Breast epithelium (tissue), 4 donors: ENCODE data around the gene RASSF1. TPM values are rescaled to one million over a fixed set of nuclear protein-coding genes. Genes with fewer than 3 reads are reported as not detected.
A peak's percentile ranks its signal among the peaks of the same experiment; 100 is the strongest.

Source experiments
- DNase-seq, 2 donors: peaks; one replicate each; pipeline ENCODE4 v3.0.0-alpha.2; 2019; ENCODE audit warnings: low spot score in 2 of 2
- H3K27ac ChIP-seq, 2 donors: fragments of 200-600 bp; sonication (generic) in 1 of 2; one replicate each; pipeline ENCODE4 v1.5.1; 2016 to 2019; ENCODE audit warnings: mild to moderate bottlenecking in 1 of 2
- H3K27me3 ChIP-seq, 2 donors: fragments of 200-600 bp; sonication (generic) in 1 of 2; one replicate each; pipeline versions ENCODE4 v1.5.1 to v1.6.0; 2017 to 2019; ENCODE audit warnings: control low read depth in 1 of 2, mild to moderate bottlenecking in 1 of 2
- H3K36me3 ChIP-seq: fragments of 200-600 bp; one replicate; pipeline ENCODE4 v1.5.1; 2019
- H3K4me1 ChIP-seq, 2 donors: fragments of 200-600 bp; sonication (generic); one replicate each; pipeline ENCODE4 v1.5.1; 2016 to 2019; ENCODE audit warnings: control low read depth in 1 of 2
- H3K4me3 ChIP-seq, 3 donors: fragments of 200-600 bp; sonication (generic); 1 replicate in 2 of 3; 2 replicates in 1 of 3; pipeline ENCODE4 v1.5.1; 2016 to 2019; ENCODE audit warnings: mild to moderate bottlenecking in 3 of 3, moderate library complexity in 2 of 3
- H3K9me3 ChIP-seq, 2 donors: fragments of 200-600 bp; sonication (generic) in 1 of 2; one replicate each; pipeline ENCODE4 v1.5.1; 2016 to 2019; ENCODE audit warnings: control low read depth in 1 of 2
- CTCF ChIP-seq, 3 donors: fragments of 450-650 bp; IDR thresholded peaks; one replicate each; pipeline ENCODE4 v1.5.1; 2016 to 2017; ENCODE audit warnings: antibody characterized with exemption in 3 of 3, mild to moderate bottlenecking in 3 of 3, moderate library complexity in 3 of 3
- POLR2A ChIP-seq: fragments of 450-650 bp; IDR thresholded peaks from one replicate; pipeline ENCODE4 v1.6.1; 2016; ENCODE audit warnings: antibody characterized with exemption, mild to moderate bottlenecking, moderate library complexity
- POLR2AphosphoS5 ChIP-seq, 3 donors: sonication (generic); formaldehyde crosslinking; IDR thresholded peaks; one replicate each; pipeline ENCODE4 v1.6.1; 2017; ENCODE audit warnings: antibody characterized with exemption in 3 of 3
- intact Hi-C: fragments of 100-400 bp; cut with DNase I; formaldehyde crosslinking; loops from one replicate; pipeline ENCODE4 v1.15.1; 2023; ENCODE audit warnings: low total_unique reads
- total RNA-seq, 3 donors: library from RNA; depleted of rRNA; stranded (reverse); fragments of >200 nt; gene quantifications; one replicate each; pipeline ENCODE4 v1.1.0, GENCODE V29; 2016

RASSF1 gene
- total RNA-seq, 3 donors from 2014 or later: 42.7 to 63.6 (median 49.8) TPM

- no peak for DNase-seq
- H3K27ac ChIP-seq: peak overlapping the region; percentile 70 to 78
- H3K36me3 ChIP-seq: no peaks in the 10 kb centered on the region
- no peaks in the 10 kb centered on the region for H3K9me3 ChIP-seq
- H3K4me1 ChIP-seq: no peaks in the 10 kb centered on the region
- TF ChIP-seq POLR2AphosphoS5 (IDR thresholded peaks at IDR 0.05) (no peak), CTCF (IDR thresholded peaks at IDR 0.05) (no peak), POLR2A (no peak)
- peak overlapping the region in 2 of 3 donors; percentile 65 to 94 for H3K4me3 ChIP-seq
- intact Hi-C loops: no loop called here
- H3K27me3 ChIP-seq: no peaks in the 10 kb centered on the region
Measured at GRCh38 chr3:50365842-50366220, 25.2 kb upstream of the RASSF1 start.

GRCh38 chr3:50365080-50365841 lies 24.6 kb upstream of the RASSF1 start:
- peak; percentile 88 to 90 for DNase-seq
- intact Hi-C loops: no loop called here
- no peaks in the 10 kb centered on the region for H3K36me3 ChIP-seq
- peak overlapping the region; percentile 51 to 94 (median 65) for H3K4me3 ChIP-seq
- H3K9me3 ChIP-seq: no peaks in the 10 kb centered on the region
- H3K27ac ChIP-seq: peak overlapping the region; percentile 70 to 78
- no peaks in the 10 kb centered on the region for H3K4me1 ChIP-seq
- no peaks in the 10 kb centered on the region for H3K27me3 ChIP-seq
- TF ChIP-seq CTCF (IDR thresholded peaks at IDR 0.05): no peak
- TF ChIP-seq POLR2A: no peak
- TF ChIP-seq POLR2AphosphoS5 (IDR thresholded peaks at IDR 0.05): peak in 2 of 3 donors; percentile 11 to 43

- Histone ChIP-seq H3K27me3 (no peaks in the 10 kb centered on the region), H3K27ac (peak overlapping the region; percentile 70 to 78), H3K4me3 (peak overlapping the region; percentile 51 to 94 (median 65)), H3K36me3 (no peaks in the 10 kb centered on the region), H3K9me3 (no peaks in the 10 kb centered on the region), H3K4me1 (no peaks in the 10 kb centered on the region)
- no peak for TF ChIP-seq POLR2A
- no peak for TF ChIP-seq POLR2AphosphoS5 (IDR thresholded peaks at IDR 0.05)
- TF ChIP-seq CTCF (IDR thresholded peaks at IDR 0.05): no peak
- intact Hi-C loops: no loop called here
- DNase-seq: no peak
Measured at GRCh38 chr3:50364573-50365079, 24.0 kb upstream of the RASSF1 start.

- H3K9me3 ChIP-seq: no peaks in the 10 kb centered on the region
- peak overlapping the region; percentile 69 to 91 (median 74) for H3K4me3 ChIP-seq
- peaks cover 30 to 32% of the 10 kb centered on the region in 2 donors for H3K4me1 ChIP-seq
- no peaks in the 10 kb centered on the region for H3K27me3 ChIP-seq
- no peak for DNase-seq
- H3K36me3 ChIP-seq: no peaks in the 10 kb centered on the region
- intact Hi-C loops: no loop called here
- TF ChIP-seq POLR2AphosphoS5 (IDR thresholded peaks at IDR 0.05): no peak
- no peak for TF ChIP-seq CTCF (IDR thresholded peaks at IDR 0.05)
- no peak for TF ChIP-seq POLR2A
- no peak overlapping the region for H3K27ac ChIP-seq
Measured at GRCh38 chr3:50359760-50360110, 19.1 kb upstream of the RASSF1 start.

GRCh38 chr3:50358911-50359759 lies 18.5 kb upstream of the RASSF1 start, which contains the start of gene TMEM115:
TSS of gene TMEM115 (minus strand) at chr3:50359521. CDS start at chr3:50359063, 458 bp downstream.
- no peaks in the 10 kb centered on the region for H3K9me3 ChIP-seq
- intact Hi-C loops: no loop called here

More at GRCh38 chr3:50358911-50359759, 18.5 kb upstream of the RASSF1 start, which contains the start of gene TMEM115:
- peak within 1 kb of the TSS; percentile 89 to 93 for H3K27ac ChIP-seq
- H3K36me3 ChIP-seq: peaks cover 5% of the 10 kb centered on the region
- H3K4me1 ChIP-seq: peaks cover 30 to 32% of the 10 kb centered on the region in 2 donors
- DNase-seq: peak; percentile 91 to 99
- no peaks in the 10 kb centered on the region for H3K27me3 ChIP-seq
- peak within 1 kb of the TSS; percentile 69 to 91 (median 74) for H3K4me3 ChIP-seq
- peak; percentile 48 for TF ChIP-seq POLR2A
- no peak for TF ChIP-seq CTCF (IDR thresholded peaks at IDR 0.05)
- peak; percentile 68 to 86 (median 72) for TF ChIP-seq POLR2AphosphoS5 (IDR thresholded peaks at IDR 0.05)
